HUES48 (cell line): ENCODE measurements around the gene CYP2A6.
"Not testable (repeated sequence)": the region's sequence is repeated elsewhere in the genome, so short reads cannot be mapped to it uniquely, and the experiment has no call there.

Experiments used
- H3K27ac ChIP-seq: one replicate; pipeline ENCODE4 v1.7.0; 2013; ENCODE audit warnings: low read depth, low read length, inconsistent platforms
- H3K27me3 ChIP-seq: 2 replicates; pipeline ENCODE4 v1.6.1; 2013; ENCODE audit warnings: mild to moderate bottlenecking, low read length; ENCODE audit not compliant: control insufficient read depth, insufficient read depth
- H3K36me3 ChIP-seq: 2 replicates; pipeline ENCODE4 v1.6.1; 2013; ENCODE audit warnings: low read length; ENCODE audit not compliant: control insufficient read depth, insufficient read depth
- H3K4me1 ChIP-seq: 2 replicates; pipeline ENCODE4 v1.6.1; 2013; ENCODE audit warnings: mild to moderate bottlenecking, low read length; ENCODE audit not compliant: control insufficient read depth, insufficient read depth
- H3K4me3 ChIP-seq: 2 replicates; pipeline ENCODE4 v1.5.1; 2013; ENCODE audit warnings: mild to moderate bottlenecking, low read depth, low read length
- H3K9ac ChIP-seq: 2 replicates; pipeline ENCODE4 v1.6.1; 2013; ENCODE audit warnings: mild to moderate bottlenecking, low read depth, low read length, moderate library complexity
- H3K9me3 ChIP-seq: 2 replicates; pipeline ENCODE4 v1.6.1; 2013; ENCODE audit warnings: low read length; ENCODE audit not compliant: control insufficient read depth, insufficient read depth

The CYP2A6 gene

DNA sequence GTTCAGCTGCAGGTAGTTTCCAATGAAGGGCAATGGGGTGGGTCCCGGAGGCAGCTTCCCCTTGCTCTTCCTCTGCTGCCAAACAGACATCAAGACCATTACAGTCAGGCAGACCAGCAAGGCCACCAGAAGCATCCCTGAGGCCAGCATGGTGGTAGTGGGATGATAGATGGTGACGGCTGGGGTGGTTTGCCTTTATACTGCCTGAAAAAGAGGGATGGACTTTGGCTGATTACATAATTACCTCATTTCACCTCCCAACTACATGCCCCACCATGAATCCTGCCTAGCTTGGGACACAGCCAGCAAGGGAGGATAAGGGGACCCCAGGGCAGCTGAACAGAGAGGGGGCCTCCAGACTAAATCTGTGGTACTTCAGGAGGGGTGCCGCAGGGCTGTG is at the start of gene CYP2A6:
CYP2A6 (minus strand) TSS at position 171 of the 400 bp plus-strand sequence; CDS start at position 150, 21 bp downstream.
- peaks cover 29% of the 10 kb centered on the region for H3K27me3 ChIP-seq
- H3K36me3 ChIP-seq, H3K4me1 ChIP-seq, H3K9ac ChIP-seq, H3K9me3 ChIP-seq, H3K4me3 ChIP-seq, H3K27ac ChIP-seq: not testable (repeated sequence)

DNA sequence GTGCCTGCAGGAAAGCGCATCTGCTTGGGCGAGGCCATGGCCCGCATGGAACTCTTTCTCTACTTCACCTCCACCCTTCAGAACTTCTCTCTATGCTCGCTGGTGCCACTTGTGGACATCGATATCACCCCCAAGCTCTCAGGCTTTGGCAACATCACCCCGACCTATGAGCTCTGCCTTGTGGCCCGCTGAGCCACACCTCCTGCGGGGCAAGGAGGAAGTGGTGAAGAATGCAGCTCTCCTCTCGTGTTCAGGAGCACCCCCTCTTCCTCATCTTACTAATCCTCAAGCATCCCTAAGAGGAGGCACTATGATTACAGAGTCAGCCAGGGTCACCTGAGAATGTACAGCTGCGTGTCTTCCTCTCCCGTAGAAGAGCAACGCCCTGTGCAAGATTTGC is 49.7 kb upstream of the CYP2A6 start:
- not testable (repeated sequence) for H3K27ac ChIP-seq, H3K4me1 ChIP-seq, H3K4me3 ChIP-seq, H3K36me3 ChIP-seq, H3K27me3 ChIP-seq, H3K9ac ChIP-seq, H3K9me3 ChIP-seq

- not testable (repeated sequence) for H3K36me3 ChIP-seq, H3K27me3 ChIP-seq, H3K4me3 ChIP-seq, H3K9me3 ChIP-seq, H3K4me1 ChIP-seq, H3K9ac ChIP-seq, H3K27ac ChIP-seq
Observed at GRCh38 chr19:40896843-40897789, 46.9 kb upstream of the CYP2A6 start.

GRCh38 chr19:40896418-40896796 is 46.2 kb upstream of the CYP2A6 start:
- Histone ChIP-seq H3K27me3 (no peaks in the 10 kb centered on the region), H3K27ac (no peak overlapping the region), H3K9me3 (no peaks in the 10 kb centered on the region)

DNA sequence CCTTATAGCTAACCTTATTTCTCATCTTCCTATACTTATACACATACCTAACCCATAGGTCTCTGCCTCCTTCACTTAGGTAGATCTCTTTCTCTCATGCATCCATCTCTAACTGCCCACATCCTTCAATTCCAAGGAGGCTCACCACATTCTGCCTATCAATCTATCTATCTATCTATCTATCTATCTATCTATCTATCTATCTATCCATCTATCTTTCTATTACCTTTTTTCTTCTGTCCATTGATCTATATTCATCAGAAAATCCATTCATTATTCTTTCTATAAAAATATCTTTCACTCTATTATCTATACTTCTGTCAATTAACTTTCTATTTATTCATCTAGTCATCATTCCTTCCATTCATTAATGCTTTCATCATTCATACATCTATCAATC is 42.9 kb upstream of the CYP2A6 start:
- Histone ChIP-seq H3K27ac (no peak overlapping the region), H3K4me3 (no peak overlapping the region), H3K9ac (no peak overlapping the region), H3K27me3 (0 out of 2 replicates have a peak, but pooled peaks cover 3% of the 10 kb centered on the region), H3K36me3 (no peaks in the 10 kb centered on the region), H3K4me1 (no peaks in the 10 kb centered on the region), H3K9me3 (no peaks in the 10 kb centered on the region)

More at GRCh38 chr19:40896418-40896796, 46.2 kb upstream of the CYP2A6 start:
- Histone ChIP-seq H3K4me3 (no peak overlapping the region), H3K4me1 (no peaks in the 10 kb centered on the region), H3K36me3 (no peaks in the 10 kb centered on the region), H3K9ac (no peak overlapping the region)

DNA sequence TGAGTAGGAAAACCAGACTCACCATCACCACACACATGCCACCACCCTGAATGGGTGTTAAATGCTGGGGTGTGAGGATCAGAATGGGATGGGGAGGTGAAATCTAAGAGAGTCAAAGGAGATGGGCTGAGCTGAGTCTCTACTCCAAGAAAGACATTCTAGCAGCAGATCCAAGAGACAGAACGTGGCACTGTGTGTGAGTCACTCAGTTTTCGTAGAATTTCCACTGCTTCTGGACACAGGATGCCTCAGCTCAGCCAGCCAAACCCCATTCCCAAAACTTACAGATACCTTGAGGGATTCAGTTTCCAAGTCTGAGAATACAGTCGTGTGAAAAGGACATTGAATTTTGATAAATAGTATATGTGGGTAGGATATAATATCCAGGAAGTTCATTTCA is 39.1 kb upstream of the CYP2A6 start:
- Histone ChIP-seq H3K27ac (no peak overlapping the region), H3K9me3 (no peaks in the 10 kb centered on the region), H3K36me3 (no peaks in the 10 kb centered on the region), H3K27me3 (0 out of 2 replicates have a peak, but pooled peaks cover 3% of the 10 kb centered on the region), H3K9ac (no peak overlapping the region), H3K4me1 (no peaks in the 10 kb centered on the region), H3K4me3 (no peak overlapping the region)

- Histone ChIP-seq H3K27me3 (0 out of 2 replicates have a peak, but pooled peaks cover 3% of the 10 kb centered on the region), H3K36me3 (no peaks in the 10 kb centered on the region), H3K27ac (no peak overlapping the region), H3K9ac (no peak overlapping the region), H3K4me3 (no peak overlapping the region), H3K4me1 (no peaks in the 10 kb centered on the region), H3K9me3 (no peaks in the 10 kb centered on the region)
Observed at GRCh38 chr19:40888191-40888590, 37.9 kb upstream of the CYP2A6 start.

GRCh38 chr19:40884187-40884931 is 34.1 kb upstream of the CYP2A6 start:
- not testable (repeated sequence) for H3K9ac ChIP-seq, H3K27ac ChIP-seq, H3K36me3 ChIP-seq, H3K4me1 ChIP-seq, H3K4me3 ChIP-seq, H3K9me3 ChIP-seq
- peaks cover 15% of the 10 kb centered on the region for H3K27me3 ChIP-seq

GRCh38 chr19:40882062-40882461 is 31.8 kb upstream of the CYP2A6 start, which contains the start of gene CYP2A7:
Gene CYP2A7, minus strand, starts transcription at chr19:40882231. Its CDS starts 21 bp downstream, at chr19:40882210.
- H3K4me1 ChIP-seq, H3K36me3 ChIP-seq, H3K9ac ChIP-seq, H3K4me3 ChIP-seq, H3K27ac ChIP-seq, H3K9me3 ChIP-seq: not testable (repeated sequence)
- H3K27me3 ChIP-seq: peaks cover 16% of the 10 kb centered on the region

DNA sequence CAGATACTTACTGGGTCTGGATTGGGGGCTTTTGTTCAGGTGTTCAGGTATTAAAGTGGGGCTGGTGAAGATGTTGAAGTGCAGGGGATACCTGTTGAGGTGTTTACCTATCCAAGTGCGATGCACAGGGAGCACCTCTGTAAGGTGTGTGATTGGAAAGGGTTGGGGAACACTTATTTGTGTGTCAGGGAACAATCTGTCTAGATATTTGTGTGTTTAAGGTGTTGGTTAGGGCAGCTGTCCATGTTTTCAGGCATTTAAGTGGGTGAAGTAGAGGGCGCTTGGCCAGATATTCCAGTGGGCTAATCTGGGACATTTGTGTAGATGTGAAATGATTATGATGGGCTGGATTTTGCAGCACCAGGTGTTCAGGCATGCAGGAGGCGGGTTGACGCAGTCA is 29.1 kb upstream of the CYP2A6 start:
- not testable (repeated sequence) for H3K4me1 ChIP-seq, H3K9ac ChIP-seq, H3K27ac ChIP-seq, H3K36me3 ChIP-seq, H3K9me3 ChIP-seq, H3K4me3 ChIP-seq
- peaks cover 16% of the 10 kb centered on the region for H3K27me3 ChIP-seq

DNA sequence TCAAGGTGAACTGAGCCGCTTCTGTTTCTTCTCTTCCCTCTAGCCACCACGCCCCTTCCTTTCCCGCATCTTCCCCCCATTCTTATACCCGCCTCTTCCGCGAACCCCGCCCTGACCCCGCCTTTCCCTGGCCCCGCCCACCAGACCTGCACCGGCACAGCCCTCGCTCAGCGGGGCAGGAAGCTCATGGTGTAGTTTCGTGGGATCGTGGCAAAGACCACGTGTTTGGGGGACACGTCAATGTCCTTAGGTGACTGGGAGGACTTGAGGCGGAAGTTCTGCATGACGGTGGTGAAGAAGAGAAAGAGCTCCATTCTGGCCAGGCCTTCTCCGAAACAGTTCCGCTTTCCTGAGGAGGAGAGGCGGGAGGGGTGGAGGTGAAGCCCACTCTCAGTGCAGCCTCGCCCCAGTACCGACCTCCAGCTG is 25.3 kb upstream of the CYP2A6 start:
- not testable (repeated sequence) for H3K36me3 ChIP-seq, H3K27ac ChIP-seq, H3K4me1 ChIP-seq, H3K27me3 ChIP-seq, H3K9ac ChIP-seq, H3K4me3 ChIP-seq, H3K9me3 ChIP-seq
